ENCODE measurements around the gene AGT. TPM values are rescaled to one million over a fixed set of nuclear protein-coding genes. Genes with fewer than 3 reads are reported as not detected.

Gene AGT
- total RNA-seq, 1 experiment from 2014 or later = 0.93 TPM

DNA sequence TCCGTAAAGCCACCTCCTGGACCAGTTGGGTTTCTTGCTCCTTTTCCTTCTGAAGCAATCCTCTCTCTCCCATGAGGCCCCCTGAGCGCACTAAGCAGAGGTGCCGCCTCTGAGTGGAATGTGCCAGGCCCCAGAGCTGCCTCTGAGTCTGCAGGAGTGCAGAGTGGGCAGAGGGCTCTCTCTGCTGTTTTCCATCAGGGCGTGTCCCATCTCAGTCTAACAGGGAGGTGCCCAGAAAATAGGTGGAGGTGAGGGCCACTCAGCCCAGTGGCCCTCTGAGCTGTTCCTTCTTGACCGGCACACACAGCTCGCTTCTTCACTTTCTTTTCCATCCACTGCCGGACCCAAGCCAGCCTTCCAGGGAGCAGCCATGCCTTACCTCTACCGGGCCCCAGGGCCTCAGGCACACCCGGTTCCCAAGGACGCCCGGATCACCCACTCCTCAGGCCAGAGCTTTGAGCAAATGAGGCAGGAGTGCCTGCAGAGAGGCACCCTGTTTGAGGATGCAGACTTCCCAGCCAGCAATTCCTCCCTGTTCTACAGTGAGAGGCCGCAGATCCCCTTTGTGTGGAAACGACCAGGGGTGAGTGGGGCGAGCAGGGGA is 33.3 kb upstream of the AGT start, which contains the start of gene CAPN9:
Gene CAPN9 (plus strand): TSS at position 262 of the 604 bp plus-strand sequence. CDS start 109 bp downstream, at position 371.
- no peaks in the 10 kb centered on the region for H3K9me2 ChIP-seq (ENCODE audit: insufficient read depth)
- H3K4me1 ChIP-seq (ENCODE audit: control insufficient read depth in 1 of 2, insufficient read depth in 2 of 2, low read length in 2 of 2) = no peaks in the 10 kb centered on the region
- CTCF ChIA-PET = no interaction called here
- no peaks in the 10 kb centered on the region for H4K20me1 ChIP-seq (ENCODE audit: insufficient read depth)
- H2AFZ ChIP-seq (ENCODE audit: low read depth, low read length, poor library complexity, severe bottlenecking) = no peak within 1 kb of the TSS
- H3K79me2 ChIP-seq (ENCODE audit: insufficient read depth, low read length) = no peaks in the 10 kb centered on the region
- H3K4me2 ChIP-seq (ENCODE audit: low read length) = no peak within 1 kb of the TSS
- H3K36me3 ChIP-seq (ENCODE audit: control insufficient read depth in 1 of 2, insufficient read depth in 2 of 2, low read length in 2 of 2) = no peaks in the 10 kb centered on the region
- DNase-seq (ENCODE audit: low read depth, low spot score) = no peak
- TF ChIP-seq RAD21 (IDR thresholded peaks at IDR 0.05; ENCODE audit: low read depth) (no peak), JUND (IDR thresholded peaks at IDR 0.05) (no peak), POLR2A (IDR thresholded peaks at IDR 0.05; ENCODE audit: borderline replicate concordance, extremely low read depth, insufficient read depth, insufficient read length) (no peak), EGR1 (IDR thresholded peaks at IDR 0.05; ENCODE audit: low read depth) (no peak)
- TF ChIP-seq, protein P1, sequence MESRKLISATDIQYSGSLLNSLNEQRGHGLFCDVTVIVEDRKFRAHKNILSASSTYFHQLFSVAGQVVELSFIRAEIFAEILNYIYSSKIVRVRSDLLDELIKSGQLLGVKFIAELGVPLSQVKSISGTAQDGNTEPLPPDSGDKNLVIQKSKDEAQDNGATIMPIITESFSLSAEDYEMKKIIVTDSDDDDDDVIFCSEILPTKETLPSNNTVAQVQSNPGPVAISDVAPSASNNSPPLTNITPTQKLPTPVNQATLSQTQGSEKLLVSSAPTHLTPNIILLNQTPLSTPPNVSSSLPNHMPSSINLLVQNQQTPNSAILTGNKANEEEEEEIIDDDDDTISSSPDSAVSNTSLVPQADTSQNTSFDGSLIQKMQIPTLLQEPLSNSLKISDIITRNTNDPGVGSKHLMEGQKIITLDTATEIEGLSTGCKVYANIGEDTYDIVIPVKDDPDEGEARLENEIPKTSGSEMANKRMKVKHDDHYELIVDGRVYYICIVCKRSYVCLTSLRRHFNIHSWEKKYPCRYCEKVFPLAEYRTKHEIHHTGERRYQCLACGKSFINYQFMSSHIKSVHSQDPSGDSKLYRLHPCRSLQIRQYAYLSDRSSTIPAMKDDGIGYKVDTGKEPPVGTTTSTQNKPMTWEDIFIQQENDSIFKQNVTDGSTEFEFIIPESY (IDR thresholded peaks at IDR 0.05; ENCODE audit: extremely low read depth, insufficient replicate concordance, low read length) = no peak
- H3K9ac ChIP-seq (ENCODE audit: low read length) = no peak within 1 kb of the TSS
- no peak within 1 kb of the TSS for H3K27ac ChIP-seq (ENCODE audit: low read depth, low read length)
- RAD21 ChIA-PET (ENCODE audit: low non-redundant PET in 1 of 2, low total read pairs in 2 of 2, uncharacterized antibody in 2 of 2, unreplicated experiment in 2 of 2) = no interaction called here
- no peak for ATAC-seq
- POLR2A ChIA-PET = no interaction called here
- H3K9me3 ChIP-seq (ENCODE audit: control insufficient read depth in 1 of 2, insufficient read depth in 1 of 2, low read depth in 1 of 2, low read length in 2 of 2) = no peaks in the 10 kb centered on the region
- H3K4me3 ChIP-seq (replicated peaks in 1 of 2; ENCODE audit: low read depth in 1 of 2, low read length in 2 of 2) = no peak within 1 kb of the TSS
- intact Hi-C loops (cut with micrococcal nuclease) = no loop called here
- BruUV-seq (replicated peaks) = no TSS peak
- no peaks in the 10 kb centered on the region for H3K27me3 ChIP-seq (ENCODE audit: insufficient read depth, low read length)

DNA sequence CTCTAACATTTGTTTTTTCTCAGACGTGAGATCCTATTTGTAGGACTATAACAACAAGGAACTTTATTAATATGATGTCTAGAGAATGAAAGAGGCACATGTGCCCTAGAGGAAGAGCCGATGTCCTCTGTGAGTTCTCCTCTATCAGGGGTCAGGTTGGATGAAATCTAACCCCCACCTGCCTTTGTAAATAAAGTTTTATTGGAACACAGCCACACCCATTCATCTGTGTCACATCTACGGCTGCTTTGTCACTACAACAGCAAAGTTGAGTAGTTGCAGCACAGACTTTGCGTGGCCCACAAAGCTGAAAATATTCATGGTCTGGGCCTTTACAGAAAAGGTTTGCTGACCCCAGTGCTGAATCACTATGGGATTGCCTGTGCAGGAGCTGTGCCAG is 32.7 kb upstream of the AGT start:
- H3K4me3 ChIP-seq (replicated peaks in 1 of 2; ENCODE audit: low read depth in 1 of 2, low read length in 2 of 2) = no peak overlapping the region
- no peaks in the 10 kb centered on the region for H3K9me2 ChIP-seq (ENCODE audit: insufficient read depth)
- ATAC-seq = no peak
- no peak overlapping the region for H2AFZ ChIP-seq (ENCODE audit: low read depth, low read length, poor library complexity, severe bottlenecking)
- no peaks in the 10 kb centered on the region for H3K9me3 ChIP-seq (ENCODE audit: control insufficient read depth in 1 of 2, insufficient read depth in 1 of 2, low read depth in 1 of 2, low read length in 2 of 2)
- DNase-seq (ENCODE audit: low read depth, low spot score) = no peak
- H4K20me1 ChIP-seq (ENCODE audit: insufficient read depth) = no peaks in the 10 kb centered on the region
- H3K79me2 ChIP-seq (ENCODE audit: insufficient read depth, low read length) = no peaks in the 10 kb centered on the region
- H3K9ac ChIP-seq (ENCODE audit: low read length) = no peak overlapping the region
- POLR2A ChIA-PET = no interaction called here
- H3K27me3 ChIP-seq (ENCODE audit: insufficient read depth, low read length) = no peaks in the 10 kb centered on the region
- no peaks in the 10 kb centered on the region for H3K4me1 ChIP-seq (ENCODE audit: control insufficient read depth in 1 of 2, insufficient read depth in 2 of 2, low read length in 2 of 2)
- intact Hi-C loops (cut with micrococcal nuclease) = no loop called here
- H3K36me3 ChIP-seq (ENCODE audit: control insufficient read depth in 1 of 2, insufficient read depth in 2 of 2, low read length in 2 of 2) = no peaks in the 10 kb centered on the region
- RAD21 ChIA-PET (ENCODE audit: low non-redundant PET in 1 of 2, low total read pairs in 2 of 2, uncharacterized antibody in 2 of 2, unreplicated experiment in 2 of 2) = no interaction called here
- no TSS peak for BruUV-seq (replicated peaks)
- H3K4me2 ChIP-seq (ENCODE audit: low read length) = no peak overlapping the region
- CTCF ChIA-PET = no interaction called here
- no peak overlapping the region for H3K27ac ChIP-seq (ENCODE audit: low read depth, low read length)
- TF ChIP-seq FOSL1 (IDR thresholded peaks at IDR 0.05; ENCODE audit: low read depth) (no peak), JUND (IDR thresholded peaks at IDR 0.05) (no peak), CTCF (IDR thresholded peaks at IDR 0.05 in 2 of 3, conservative IDR thresholded peaks at IDR 0.05 in 1 of 3; ENCODE audit: borderline replicate concordance in 1 of 3, insufficient read depth in 1 of 3, low read depth in 2 of 3, low read length in 2 of 3) (no peak), SRF (IDR thresholded peaks at IDR 0.05; ENCODE audit: low read depth) (no peak), EZH2phosphoT487 (IDR thresholded peaks at IDR 0.05; ENCODE audit: borderline replicate concordance) (no peak), EZH2 (IDR thresholded peaks at IDR 0.05) (no peak), EGR1 (IDR thresholded peaks at IDR 0.05; ENCODE audit: low read depth) (no peak), ZFX (IDR thresholded peaks at IDR 0.05) (no peak), CBX3 (IDR thresholded peaks at IDR 0.05; ENCODE audit: low read depth) (no peak), SP1 (IDR thresholded peaks at IDR 0.05; ENCODE audit: low read depth) (no peak), POLR2AphosphoS5 (IDR thresholded peaks at IDR 0.05; ENCODE audit: low read depth, low read length) (no peak), ZNF274 (IDR thresholded peaks at IDR 0.05; ENCODE audit: low read depth, low read length) (no peak)
- TF ChIP-seq, protein P1 (IDR thresholded peaks at IDR 0.05; ENCODE audit: extremely low read depth, insufficient replicate concordance, low read length) = no peak
